Muscle of leg (tissue), 11 donors: ENCODE measurements around the gene MRPS16. TPM values are rescaled to one million over a fixed set of nuclear protein-coding genes. Genes with fewer than 3 reads are reported as not detected.

Experiments
- DNase-seq: peaks from one replicate; pipeline ENCODE4 v3.0.0; 2013
- H3K27ac ChIP-seq: one replicate; pipeline ENCODE4 v1.5.1; 2013; ENCODE audit warnings: mild to moderate bottlenecking, low read length, control low read depth
- H3K27me3 ChIP-seq: one replicate; pipeline ENCODE4 v1.6.1; 2013; ENCODE audit warnings: low read length; ENCODE audit not compliant: control insufficient read depth, insufficient read depth
- H3K36me3 ChIP-seq: one replicate; pipeline ENCODE4 v1.6.1; 2013; ENCODE audit warnings: low read length; ENCODE audit not compliant: control insufficient read depth, insufficient read depth
- H3K4me1 ChIP-seq: one replicate; pipeline ENCODE4 v1.6.1; 2013; ENCODE audit warnings: low read length; ENCODE audit not compliant: control insufficient read depth, insufficient read depth
- H3K4me3 ChIP-seq: one replicate; pipeline ENCODE4 v1.5.1; 2013; ENCODE audit warnings: low read length, control low read depth
- H3K9me3 ChIP-seq: replicated peaks from 2 replicates; pipeline ENCODE4 v1.6.1; 2013; ENCODE audit warnings: low read depth, low read length; ENCODE audit not compliant: control insufficient read depth
- WGBS: methylation state at CpG from one replicate; pipeline ENCODE4 v1.1.5; 2013; ENCODE audit warnings: missing lambda C conversion rate; ENCODE audit not compliant: insufficient coverage; 5-methylcytosine and 5-hydroxymethylcytosine counted together
- polyA plus RNA-seq, 8 donors: library from polyadenylated mRNA; unstranded; fragments of 120-200 nt; gene quantifications; one replicate each; pipeline versions ENCODE4 v1.2.1 to v1.2.3, GENCODE V29; 2013; ENCODE audit warnings: inconsistent platforms in 1 of 8, low replicate concordance in 1 of 8; ENCODE audit not compliant: insufficient read length in 8 of 8, insufficient read depth in 1 of 8
- total RNA-seq: library from RNA; stranded (reverse); fragments of 120-200 nt; gene quantifications from one replicate; pipeline ENCODE4 v1.2.4, GENCODE V29; 2013

MRPS16 gene
- total and polyA plus RNA-seq, 9 donors = 51.2 to 80.1 (median 68.5) TPM

DNA sequence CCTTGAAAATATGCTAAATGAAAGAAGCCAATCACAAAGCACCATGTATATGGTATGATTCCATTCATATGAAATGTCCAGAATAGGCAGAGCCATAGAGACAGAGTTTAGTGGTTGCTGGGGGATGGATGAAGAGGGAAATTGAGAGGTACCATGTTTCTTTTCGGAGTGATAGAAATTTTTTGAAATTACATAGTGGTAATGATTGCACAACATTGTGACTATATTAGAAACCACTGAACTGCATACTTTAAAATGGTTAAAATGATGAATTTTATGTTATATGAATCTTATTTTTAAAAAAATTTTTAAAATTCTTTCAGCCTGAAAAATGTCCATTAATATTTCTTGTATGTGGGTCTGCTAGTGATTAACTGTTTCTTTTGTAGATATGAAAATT lies 31.5 kb downstream of the MRPS16 start:
- H3K27ac ChIP-seq = no peak overlapping the region
- H3K4me1 ChIP-seq = no peaks in the 10 kb centered on the region
- no peaks in the 10 kb centered on the region for H3K9me3 ChIP-seq
- peaks cover 17% of the 10 kb centered on the region for H3K36me3 ChIP-seq
- no peak overlapping the region for H3K4me3 ChIP-seq
- no peak for DNase-seq
- no peaks in the 10 kb centered on the region for H3K27me3 ChIP-seq
- no CpG with 5 or more reads among the region's 1 CpG for WGBS

DNA sequence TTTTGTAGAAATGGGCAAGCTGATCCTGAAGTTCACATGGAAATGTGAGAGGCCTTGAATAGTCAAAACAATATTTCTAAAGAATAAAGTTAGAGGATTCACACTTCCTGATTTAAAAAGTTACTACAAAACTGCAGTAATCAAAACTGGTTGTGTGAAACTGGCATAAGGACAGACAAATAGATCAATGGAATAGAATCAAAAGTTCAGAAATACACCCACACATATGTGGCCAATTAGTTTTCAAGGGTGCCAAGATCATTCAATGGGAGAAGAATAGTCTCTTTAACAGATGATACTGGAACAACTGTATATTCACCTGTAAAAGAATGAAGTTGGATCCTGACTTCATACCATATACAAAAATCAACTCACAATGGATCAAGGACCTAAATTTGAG lies 33.1 kb downstream of the MRPS16 start:
- Histone ChIP-seq H3K27ac (no peak overlapping the region), H3K27me3 (no peaks in the 10 kb centered on the region), H3K4me1 (no peaks in the 10 kb centered on the region), H3K4me3 (no peak overlapping the region), H3K36me3 (peaks cover 19% of the 10 kb centered on the region), H3K9me3 (no peaks in the 10 kb centered on the region)
- no peak for DNase-seq

DNA sequence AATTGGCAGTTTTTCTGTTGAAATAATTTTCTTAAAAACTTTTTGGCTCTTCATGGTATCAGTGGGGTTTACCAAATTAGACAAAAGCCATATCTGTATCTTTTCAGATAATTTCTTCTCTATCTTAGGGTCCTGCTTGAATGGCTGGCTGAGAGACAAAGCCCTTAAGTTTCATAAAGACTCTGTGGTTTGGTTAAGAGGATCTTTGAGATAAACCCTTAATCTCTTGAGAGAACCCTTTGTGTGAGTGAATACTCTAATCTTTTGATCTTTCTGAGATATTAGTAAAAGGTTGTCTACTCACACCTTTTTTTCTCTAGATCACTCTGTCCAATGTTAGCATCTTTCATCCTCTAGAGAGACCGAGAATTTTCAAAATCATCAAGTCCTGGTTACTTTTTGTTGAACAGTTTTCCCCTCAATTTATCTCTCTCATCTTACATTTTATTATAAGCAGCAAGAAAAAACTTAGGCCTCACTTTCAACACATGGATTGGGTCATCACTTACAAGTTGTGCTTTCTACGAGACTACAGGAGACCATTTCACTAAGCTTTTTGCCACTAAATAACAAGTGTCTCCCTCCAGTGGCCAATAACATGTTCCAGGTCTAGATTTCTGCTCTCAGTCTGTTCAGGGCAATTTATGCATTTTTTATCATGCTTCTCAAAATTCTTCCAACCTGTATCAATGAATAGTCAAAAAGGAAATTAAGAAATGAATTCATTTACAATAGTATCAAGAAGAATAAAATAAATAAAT lies 33.8 kb downstream of the MRPS16 start:
- H3K27ac ChIP-seq = no peak overlapping the region
- H3K4me3 ChIP-seq = no peak overlapping the region
- peaks cover 19% of the 10 kb centered on the region for H3K36me3 ChIP-seq
- H3K4me1 ChIP-seq = no peaks in the 10 kb centered on the region
- no peak for DNase-seq
- 79% methylated on average over 2 of the region's 2 CpGs for WGBS
- H3K27me3 ChIP-seq = no peaks in the 10 kb centered on the region
- no peaks in the 10 kb centered on the region for H3K9me3 ChIP-seq

DNA sequence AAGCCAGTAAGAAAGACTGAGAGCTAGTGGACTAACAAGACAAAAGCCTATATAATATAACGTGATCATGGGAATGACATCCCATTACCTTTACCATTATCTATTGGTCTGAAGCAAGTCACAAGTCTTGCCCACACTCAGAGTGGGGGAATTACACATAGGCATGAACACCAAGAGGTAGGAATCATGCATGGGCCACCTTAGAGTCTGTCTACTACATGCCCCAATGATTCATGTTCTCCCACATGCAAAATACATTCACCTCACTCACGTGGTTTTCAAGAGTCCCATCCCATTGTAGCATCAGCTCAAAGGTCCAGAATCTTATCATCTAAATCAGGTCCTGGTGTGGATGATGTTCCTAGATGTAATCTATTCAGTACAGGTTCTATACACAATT lies 34.8 kb downstream of the MRPS16 start:
- no peak overlapping the region for H3K27ac ChIP-seq
- H3K4me1 ChIP-seq = no peaks in the 10 kb centered on the region
- H3K4me3 ChIP-seq = no peak overlapping the region
- H3K27me3 ChIP-seq = no peaks in the 10 kb centered on the region
- no CpG with 5 or more reads among the region's 2 CpGs for WGBS
- H3K36me3 ChIP-seq = peaks cover 19% of the 10 kb centered on the region
- no peaks in the 10 kb centered on the region for H3K9me3 ChIP-seq
- no peak for DNase-seq

DNA sequence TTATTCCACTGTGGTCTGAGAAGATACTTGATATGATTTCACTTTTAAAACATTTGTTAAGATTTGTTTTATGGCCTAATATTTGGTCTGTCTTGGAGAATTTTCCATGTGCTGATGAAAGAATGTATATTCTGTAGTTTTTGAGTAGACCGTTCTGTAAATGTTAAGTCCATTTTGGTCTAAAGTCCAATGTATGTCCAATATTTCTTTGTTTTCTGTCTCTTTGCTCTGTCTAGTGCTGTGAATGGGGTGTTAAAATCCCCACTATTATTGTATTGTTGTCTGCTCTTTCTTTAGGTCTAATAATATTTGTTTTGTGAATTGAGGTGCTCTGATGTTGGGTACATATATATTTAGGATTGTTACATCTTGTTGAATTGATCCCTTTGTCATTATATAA lies 36.7 kb downstream of the MRPS16 start:
- peaks cover 24% of the 10 kb centered on the region for H3K36me3 ChIP-seq
- no peaks in the 10 kb centered on the region for H3K4me1 ChIP-seq
- H3K9me3 ChIP-seq = no peaks in the 10 kb centered on the region
- no peak overlapping the region for H3K27ac ChIP-seq
- no CpG with 5 or more reads among the region's 1 CpG for WGBS
- H3K4me3 ChIP-seq = no peak overlapping the region
- DNase-seq = no peak
- H3K27me3 ChIP-seq = no peaks in the 10 kb centered on the region

DNA sequence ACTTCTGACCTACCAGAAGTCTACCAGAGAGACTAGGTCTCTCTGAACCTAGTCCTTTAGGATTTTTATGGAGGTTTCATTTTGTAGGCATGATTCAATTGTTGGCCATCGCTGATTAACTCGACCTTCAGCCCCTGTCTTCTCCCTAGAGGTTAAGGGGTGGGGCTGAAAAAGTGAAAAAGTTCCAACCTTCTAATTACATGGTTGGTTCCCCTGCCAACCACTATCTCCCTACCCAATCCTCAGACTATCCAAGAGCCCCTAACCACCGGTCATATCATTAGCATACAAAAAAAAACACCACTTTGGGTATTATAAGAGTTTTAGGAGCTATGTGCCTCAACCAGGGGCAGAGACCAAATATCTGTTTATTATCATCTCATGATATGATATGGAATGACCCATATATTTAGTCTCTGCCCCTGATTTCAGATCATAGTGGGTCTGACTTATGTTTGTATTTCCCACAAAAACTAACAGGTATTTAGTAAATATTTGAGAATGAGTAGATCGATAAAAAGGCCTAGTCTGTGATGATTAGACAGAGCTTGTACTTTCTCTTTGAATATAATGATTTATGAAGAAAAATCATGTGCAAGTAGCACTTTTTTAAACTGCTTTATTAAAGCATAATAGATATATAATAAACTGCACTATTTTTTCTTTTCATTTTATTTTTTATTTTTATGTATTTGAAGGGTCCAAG lies 41.2 kb downstream of the MRPS16 start:
- Histone ChIP-seq H3K4me3 (no peak overlapping the region), H3K9me3 (peaks cover 2% of the 10 kb centered on the region), H3K27me3 (no peaks in the 10 kb centered on the region), H3K27ac (no peak overlapping the region), H3K4me1 (no peaks in the 10 kb centered on the region), H3K36me3 (peaks cover 19% of the 10 kb centered on the region)
- DNase-seq = no peak
- no CpG with 5 or more reads among the region's 4 CpGs for WGBS

DNA sequence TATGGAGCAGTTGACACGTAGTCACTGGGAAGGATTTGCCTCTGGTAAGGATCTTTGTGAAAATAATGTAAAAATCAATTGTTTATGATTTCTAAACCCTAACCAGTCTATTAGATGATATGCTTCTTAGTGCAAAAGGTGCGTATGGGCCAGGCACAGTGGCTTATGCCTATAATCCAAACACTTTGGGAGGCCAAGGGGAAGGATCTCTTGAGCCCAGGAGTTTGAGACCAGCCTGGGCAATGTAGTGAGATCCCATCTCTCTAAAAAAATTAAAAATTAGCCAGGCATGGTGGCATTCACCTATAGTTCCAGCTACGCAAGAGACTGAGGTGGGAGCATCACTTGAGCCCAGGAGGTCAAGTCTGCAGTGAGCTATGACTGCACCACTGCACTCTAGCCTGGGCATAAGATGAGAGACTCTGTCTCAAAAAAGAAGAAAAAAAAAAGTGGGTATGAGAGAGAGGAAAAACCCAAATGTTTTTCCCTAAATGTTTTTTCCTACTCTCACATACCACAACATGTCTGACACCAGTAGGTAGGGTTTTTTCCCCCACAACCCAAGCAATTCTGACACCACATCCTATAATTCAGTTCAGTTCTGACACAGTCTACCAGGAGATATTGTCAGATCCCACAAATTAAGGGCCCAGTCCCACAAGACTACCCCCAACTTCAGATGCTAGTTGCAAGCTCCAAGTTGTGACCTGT lies 41.9 kb downstream of the MRPS16 start:
- H3K27me3 ChIP-seq = no peaks in the 10 kb centered on the region
- 100% methylated on average over 1 of the region's 3 CpGs for WGBS
- H3K4me3 ChIP-seq = no peak overlapping the region
- H3K9me3 ChIP-seq = peaks cover 3% of the 10 kb centered on the region
- H3K4me1 ChIP-seq = no peaks in the 10 kb centered on the region
- DNase-seq = no peak
- peaks cover 24% of the 10 kb centered on the region for H3K36me3 ChIP-seq
- H3K27ac ChIP-seq = no peak overlapping the region

DNA sequence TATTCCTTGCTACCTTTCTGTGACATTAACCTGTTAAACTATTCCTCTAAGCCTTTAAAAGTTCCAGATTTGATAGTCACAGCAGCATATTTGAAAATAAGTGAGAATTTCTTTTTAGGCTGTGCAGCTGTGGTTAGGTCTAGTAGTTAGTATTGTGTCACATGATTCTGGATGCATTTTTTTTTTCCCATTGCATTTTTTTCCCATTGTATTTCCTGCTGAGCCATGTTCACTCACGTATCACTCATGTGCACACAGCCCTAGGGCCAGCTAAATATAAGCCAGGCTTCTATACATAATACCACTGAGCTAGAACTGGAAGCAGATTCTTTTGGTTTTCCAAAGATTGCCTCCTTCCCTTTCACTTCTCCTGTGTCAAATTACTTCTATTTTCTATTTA lies 42.7 kb downstream of the MRPS16 start:
- H3K4me1 ChIP-seq = no peaks in the 10 kb centered on the region
- peaks cover 26% of the 10 kb centered on the region for H3K36me3 ChIP-seq
- 43% methylated on average over 1 of the region's 1 CpG for WGBS
- H3K27ac ChIP-seq = no peak overlapping the region
- peaks cover 3% of the 10 kb centered on the region for H3K9me3 ChIP-seq
- H3K4me3 ChIP-seq = no peak overlapping the region
- no peaks in the 10 kb centered on the region for H3K27me3 ChIP-seq
- DNase-seq = no peak

DNA sequence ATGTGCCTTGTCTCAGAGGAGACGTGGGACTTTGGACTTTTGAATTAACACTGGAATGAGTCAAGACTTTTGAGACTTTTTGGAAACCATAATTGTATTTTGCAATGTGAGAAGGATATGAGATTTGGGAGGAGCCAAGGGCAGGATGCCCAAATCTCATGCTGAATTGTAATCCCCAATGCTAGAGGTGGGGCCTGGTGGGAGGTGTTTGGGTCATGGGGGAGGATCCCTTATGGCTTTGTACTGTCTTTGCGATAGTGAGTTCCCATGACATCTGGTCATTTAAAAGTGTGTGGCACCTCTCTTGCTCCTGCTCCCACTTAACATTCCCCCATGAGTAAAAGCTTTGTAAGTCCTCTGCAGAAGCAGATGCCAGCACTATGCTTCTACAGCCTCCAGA lies 44.6 kb downstream of the MRPS16 start:
- Histone ChIP-seq H3K4me3 (no peak overlapping the region), H3K4me1 (no peaks in the 10 kb centered on the region), H3K36me3 (peaks cover 26% of the 10 kb centered on the region), H3K27me3 (no peaks in the 10 kb centered on the region), H3K27ac (no peak overlapping the region), H3K9me3 (peaks cover 3% of the 10 kb centered on the region)
- DNase-seq = peak; percentile 6
- WGBS = 63% methylated on average over 1 of the region's 2 CpGs

DNA sequence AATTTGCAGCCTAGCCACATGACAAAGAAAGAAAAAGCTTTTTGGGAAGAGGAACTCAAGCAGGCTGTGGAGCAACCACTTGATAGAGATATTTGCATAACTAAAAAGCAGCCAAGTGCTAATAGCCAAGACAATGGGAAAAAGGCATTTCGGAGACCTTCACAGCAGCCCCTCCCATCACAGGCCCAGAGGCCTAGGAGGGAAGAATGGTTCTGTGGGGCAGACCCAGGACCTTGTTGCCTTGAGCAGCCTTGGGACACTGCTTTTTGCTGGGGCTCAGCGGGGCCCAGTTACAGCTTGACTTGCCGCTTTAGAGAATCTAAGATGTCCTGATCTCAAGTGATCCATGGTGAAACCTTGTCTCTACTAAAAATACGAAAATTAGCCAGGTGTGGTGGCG lies 46.1 kb downstream of the MRPS16 start:
- no peak for DNase-seq
- Histone ChIP-seq H3K9me3 (peaks cover 3% of the 10 kb centered on the region), H3K27me3 (no peaks in the 10 kb centered on the region), H3K36me3 (peaks cover 26% of the 10 kb centered on the region), H3K4me1 (no peaks in the 10 kb centered on the region), H3K4me3 (no peak overlapping the region), H3K27ac (no peak overlapping the region)
- 100% methylated on average over 4 of the region's 5 CpGs for WGBS
